OCI-LY1 (cell line): Measurements from ENCODE around the gene GLP2R.

Experiments
- CTCF ChIP-seq: fragments of 200-600 bp; sonication (generic), shearing (Covaris generic); IDR thresholded peaks from 2 replicates; pipeline ENCODE4 v1.5.1; 2017; ENCODE audit warnings: mild to moderate bottlenecking, antibody characterized with exemption, low read length, moderate library complexity, mixed read lengths
- EZH2 ChIP-seq: fragments of 200-600 bp; sonication (generic), shearing (Covaris generic); IDR thresholded peaks from 2 replicates; pipeline ENCODE4 v1.8.0; 2017; ENCODE audit warnings: borderline replicate concordance, mixed run types, mild to moderate bottlenecking, antibody characterized with exemption, low read length, moderate library complexity, mixed read lengths

- TF ChIP-seq CTCF: no peak
- no peak for TF ChIP-seq EZH2
Observed at GRCh38 chr17:9874722-9875121, 49.0 kb downstream of the GLP2R start.
